ENCODE measurements around the gene CDH4. TPM values are rescaled to one million over a fixed set of nuclear protein-coding genes. Genes with fewer than 3 reads are reported as not detected.

Gene CDH4
- total RNA-seq, 1 donor from 2014 or later: 0.23 TPM

DNA sequence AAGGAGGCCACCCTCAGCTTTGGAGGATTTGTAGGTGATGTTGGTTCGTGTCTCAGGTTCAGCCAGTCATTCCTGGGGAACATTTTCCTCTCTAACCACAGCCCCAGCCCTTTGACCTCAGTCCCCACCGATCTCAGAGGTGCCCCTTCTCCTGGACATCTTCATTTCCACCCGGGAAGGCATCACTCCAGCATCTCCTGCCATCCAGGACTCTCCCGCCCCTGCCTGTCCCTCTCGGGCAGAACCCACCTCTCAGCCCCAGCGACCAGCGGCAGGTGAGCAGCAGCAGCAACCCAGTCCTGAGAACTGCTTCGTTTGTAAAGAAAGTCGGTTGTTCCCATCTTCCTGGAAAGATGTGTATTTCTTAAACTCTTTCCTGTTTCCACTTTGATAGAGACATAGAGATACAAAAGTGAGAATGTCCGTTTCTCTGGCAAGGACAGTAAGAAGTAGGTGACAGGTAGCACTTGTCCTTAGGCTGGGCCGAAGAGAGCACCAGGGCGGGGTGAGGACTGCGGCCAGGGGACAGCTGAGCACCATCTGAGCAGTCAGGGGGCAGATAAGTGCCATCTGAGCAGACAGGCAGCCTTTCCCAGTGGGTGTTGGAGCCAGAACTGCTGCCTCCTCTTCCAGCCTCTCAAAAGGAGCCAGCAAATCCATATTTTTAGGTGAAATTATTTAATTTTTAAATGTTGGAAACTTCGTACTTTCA lies 142.2 kb downstream of the CDH4 start:
- no peak for DNase-seq (ENCODE audit: low spot score)
- TF ChIP-seq, protein P1, sequence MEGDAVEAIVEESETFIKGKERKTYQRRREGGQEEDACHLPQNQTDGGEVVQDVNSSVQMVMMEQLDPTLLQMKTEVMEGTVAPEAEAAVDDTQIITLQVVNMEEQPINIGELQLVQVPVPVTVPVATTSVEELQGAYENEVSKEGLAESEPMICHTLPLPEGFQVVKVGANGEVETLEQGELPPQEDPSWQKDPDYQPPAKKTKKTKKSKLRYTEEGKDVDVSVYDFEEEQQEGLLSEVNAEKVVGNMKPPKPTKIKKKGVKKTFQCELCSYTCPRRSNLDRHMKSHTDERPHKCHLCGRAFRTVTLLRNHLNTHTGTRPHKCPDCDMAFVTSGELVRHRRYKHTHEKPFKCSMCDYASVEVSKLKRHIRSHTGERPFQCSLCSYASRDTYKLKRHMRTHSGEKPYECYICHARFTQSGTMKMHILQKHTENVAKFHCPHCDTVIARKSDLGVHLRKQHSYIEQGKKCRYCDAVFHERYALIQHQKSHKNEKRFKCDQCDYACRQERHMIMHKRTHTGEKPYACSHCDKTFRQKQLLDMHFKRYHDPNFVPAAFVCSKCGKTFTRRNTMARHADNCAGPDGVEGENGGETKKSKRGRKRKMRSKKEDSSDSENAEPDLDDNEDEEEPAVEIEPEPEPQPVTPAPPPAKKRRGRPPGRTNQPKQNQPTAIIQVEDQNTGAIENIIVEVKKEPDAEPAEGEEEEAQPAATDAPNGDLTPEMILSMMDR (IDR thresholded peaks at IDR 0.05; ENCODE audit: unreplicated experiment): no peak
- no peaks in the 10 kb centered on the region for H3K9me3 Mint-ChIP-seq (ENCODE audit: unreplicated experiment)
- H3K27me3 Mint-ChIP-seq (ENCODE audit: unreplicated experiment): peaks cover 2% of the 10 kb centered on the region
- no peaks in the 10 kb centered on the region for H3K36me3 Mint-ChIP-seq (ENCODE audit: low read depth, unreplicated experiment)
- no peak overlapping the region for H3K4me3 Mint-ChIP-seq (ENCODE audit: unreplicated experiment)
- no peak overlapping the region for H3K27ac Mint-ChIP-seq (ENCODE audit: unreplicated experiment)
- H3K4me1 Mint-ChIP-seq (ENCODE audit: unreplicated experiment): peaks cover 7% of the 10 kb centered on the region

DNA sequence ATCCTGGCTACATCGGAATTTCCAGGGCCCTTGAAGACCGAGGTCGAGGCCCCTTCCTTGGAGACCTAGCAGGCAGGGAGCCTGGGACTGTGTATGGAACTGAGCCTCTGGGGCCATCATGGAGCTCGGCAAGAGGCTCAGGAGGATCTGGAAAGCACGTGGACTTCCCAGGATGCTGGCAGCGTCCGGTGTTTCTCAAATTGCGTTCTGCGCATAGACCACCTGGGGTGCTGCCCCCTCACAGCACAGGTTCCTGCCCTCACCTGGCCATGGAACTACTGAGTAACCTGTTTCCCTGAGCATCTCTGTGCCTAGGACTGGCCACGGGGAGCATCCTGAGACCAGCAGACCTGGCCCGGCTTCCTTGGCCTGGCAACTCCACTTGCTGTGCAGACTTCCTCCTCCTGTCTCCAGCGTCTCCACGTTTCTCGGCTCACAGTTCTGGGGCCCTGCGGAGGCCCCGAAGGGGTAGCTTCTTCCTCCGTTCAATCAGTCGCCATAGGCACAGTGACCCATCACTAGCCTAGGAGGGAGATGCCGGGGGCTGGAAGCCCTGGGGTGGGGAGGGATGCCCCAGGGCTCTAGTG lies 144.3 kb downstream of the CDH4 start:
- no peaks in the 10 kb centered on the region for H3K9me3 Mint-ChIP-seq (ENCODE audit: unreplicated experiment)
- H3K27me3 Mint-ChIP-seq (ENCODE audit: unreplicated experiment): peaks cover 2% of the 10 kb centered on the region
- no peak for DNase-seq (ENCODE audit: low spot score)
- TF ChIP-seq, protein P1 (IDR thresholded peaks at IDR 0.05; ENCODE audit: unreplicated experiment): no peak
- no peak overlapping the region for H3K4me3 Mint-ChIP-seq (ENCODE audit: unreplicated experiment)
- H3K36me3 Mint-ChIP-seq (ENCODE audit: low read depth, unreplicated experiment): no peaks in the 10 kb centered on the region
- H3K27ac Mint-ChIP-seq (ENCODE audit: unreplicated experiment): no peak overlapping the region
- peaks cover 6% of the 10 kb centered on the region for H3K4me1 Mint-ChIP-seq (ENCODE audit: unreplicated experiment)

DNA sequence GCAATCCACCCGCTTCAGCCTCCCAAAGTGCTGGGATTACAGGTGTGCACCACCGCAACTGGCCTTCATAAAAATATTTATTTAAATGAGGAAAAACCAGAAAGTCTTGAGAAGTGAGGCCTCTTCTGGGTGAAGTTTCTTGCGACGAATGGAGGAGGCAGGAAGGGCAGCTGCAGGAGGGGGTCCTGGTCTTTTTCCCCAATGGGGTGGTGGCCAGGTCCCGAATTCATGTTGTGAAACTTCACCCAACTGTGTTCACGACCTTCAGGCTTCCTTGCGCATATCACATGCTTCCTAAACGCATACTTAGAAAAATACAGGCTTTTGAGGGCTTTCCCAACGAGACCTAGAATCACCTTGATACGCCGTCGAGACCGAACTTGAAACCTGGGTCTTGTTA lies 145.1 kb downstream of the CDH4 start:
- no peaks in the 10 kb centered on the region for H3K36me3 Mint-ChIP-seq (ENCODE audit: low read depth, unreplicated experiment)
- TF ChIP-seq, protein P1 (IDR thresholded peaks at IDR 0.05; ENCODE audit: unreplicated experiment): no peak
- no peak overlapping the region for H3K4me3 Mint-ChIP-seq (ENCODE audit: unreplicated experiment)
- no peak overlapping the region for H3K27ac Mint-ChIP-seq (ENCODE audit: unreplicated experiment)
- H3K4me1 Mint-ChIP-seq (ENCODE audit: unreplicated experiment): no peaks in the 10 kb centered on the region
- no peaks in the 10 kb centered on the region for H3K9me3 Mint-ChIP-seq (ENCODE audit: unreplicated experiment)
- peaks cover 2% of the 10 kb centered on the region for H3K27me3 Mint-ChIP-seq (ENCODE audit: unreplicated experiment)
- DNase-seq (ENCODE audit: low spot score): no peak

DNA sequence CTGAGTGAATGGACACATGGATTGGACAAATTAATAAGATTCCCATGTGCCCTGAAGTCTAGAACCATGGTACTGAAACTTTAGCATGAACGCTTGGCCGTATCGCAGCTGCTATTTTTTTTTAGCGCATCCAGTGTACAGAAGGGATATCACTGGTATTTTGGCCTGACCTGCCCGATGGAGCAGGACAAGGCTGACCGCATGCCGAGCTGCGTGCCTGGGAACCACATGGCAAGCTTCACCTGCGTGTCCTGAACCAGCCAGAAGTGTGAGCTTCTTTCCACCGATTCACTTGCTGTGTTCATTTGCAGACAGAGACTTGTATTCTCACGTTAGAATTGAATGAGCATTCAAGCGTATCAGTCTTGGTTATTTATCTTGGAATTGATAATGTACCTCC lies 145.7 kb downstream of the CDH4 start:
- no peaks in the 10 kb centered on the region for H3K36me3 Mint-ChIP-seq (ENCODE audit: low read depth, unreplicated experiment)
- no peak for DNase-seq (ENCODE audit: low spot score)
- H3K27me3 Mint-ChIP-seq (ENCODE audit: unreplicated experiment): peaks cover 2% of the 10 kb centered on the region
- no peaks in the 10 kb centered on the region for H3K4me1 Mint-ChIP-seq (ENCODE audit: unreplicated experiment)
- TF ChIP-seq, protein P1 (IDR thresholded peaks at IDR 0.05; ENCODE audit: unreplicated experiment): no peak
- H3K27ac Mint-ChIP-seq (ENCODE audit: unreplicated experiment): no peak overlapping the region
- no peaks in the 10 kb centered on the region for H3K9me3 Mint-ChIP-seq (ENCODE audit: unreplicated experiment)
- H3K4me3 Mint-ChIP-seq (ENCODE audit: unreplicated experiment): no peak overlapping the region

DNA sequence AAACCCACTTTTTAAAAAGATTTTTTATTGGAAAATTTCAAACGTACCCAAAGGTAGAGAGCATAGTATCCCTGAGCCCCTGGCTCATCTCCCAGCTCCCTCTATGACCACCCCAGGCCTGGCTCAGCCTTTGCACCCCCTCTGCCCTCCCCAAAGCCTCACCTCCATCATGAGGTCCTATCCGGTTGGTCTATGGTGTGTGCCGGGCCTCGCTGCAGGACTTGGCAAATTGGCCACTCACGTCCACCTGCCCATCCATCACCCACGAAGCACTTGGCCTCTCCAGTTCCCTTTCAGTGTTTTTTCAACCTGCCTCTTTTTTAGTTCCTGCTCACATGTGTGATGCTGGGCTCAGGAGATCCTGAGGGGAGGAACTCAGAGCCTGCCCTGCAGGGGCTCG lies 147.4 kb downstream of the CDH4 start:
- Mint-ChIP-seq H3K4me3 (ENCODE audit: unreplicated experiment) (no peak overlapping the region), H3K27ac (ENCODE audit: unreplicated experiment) (no peak overlapping the region), H3K36me3 (ENCODE audit: low read depth, unreplicated experiment) (no peaks in the 10 kb centered on the region), H3K27me3 (ENCODE audit: unreplicated experiment) (peaks cover 2% of the 10 kb centered on the region), H3K4me1 (ENCODE audit: unreplicated experiment) (no peaks in the 10 kb centered on the region), H3K9me3 (ENCODE audit: unreplicated experiment) (no peaks in the 10 kb centered on the region)
- TF ChIP-seq, protein P1 (IDR thresholded peaks at IDR 0.05; ENCODE audit: unreplicated experiment): no peak
- DNase-seq (ENCODE audit: low spot score): no peak

Data from endothelial cell (in vitro differentiated cells).